Measurements from ENCODE around the gene SIAE. TPM values are rescaled to one million over a fixed set of nuclear protein-coding genes. Genes with fewer than 3 reads are reported as not detected.
A peak's percentile ranks its signal among the peaks of the same experiment; 100 is the strongest.

SIAE gene
- total RNA-seq, 1 donor from 2014 or later: 5.3 TPM

DNA sequence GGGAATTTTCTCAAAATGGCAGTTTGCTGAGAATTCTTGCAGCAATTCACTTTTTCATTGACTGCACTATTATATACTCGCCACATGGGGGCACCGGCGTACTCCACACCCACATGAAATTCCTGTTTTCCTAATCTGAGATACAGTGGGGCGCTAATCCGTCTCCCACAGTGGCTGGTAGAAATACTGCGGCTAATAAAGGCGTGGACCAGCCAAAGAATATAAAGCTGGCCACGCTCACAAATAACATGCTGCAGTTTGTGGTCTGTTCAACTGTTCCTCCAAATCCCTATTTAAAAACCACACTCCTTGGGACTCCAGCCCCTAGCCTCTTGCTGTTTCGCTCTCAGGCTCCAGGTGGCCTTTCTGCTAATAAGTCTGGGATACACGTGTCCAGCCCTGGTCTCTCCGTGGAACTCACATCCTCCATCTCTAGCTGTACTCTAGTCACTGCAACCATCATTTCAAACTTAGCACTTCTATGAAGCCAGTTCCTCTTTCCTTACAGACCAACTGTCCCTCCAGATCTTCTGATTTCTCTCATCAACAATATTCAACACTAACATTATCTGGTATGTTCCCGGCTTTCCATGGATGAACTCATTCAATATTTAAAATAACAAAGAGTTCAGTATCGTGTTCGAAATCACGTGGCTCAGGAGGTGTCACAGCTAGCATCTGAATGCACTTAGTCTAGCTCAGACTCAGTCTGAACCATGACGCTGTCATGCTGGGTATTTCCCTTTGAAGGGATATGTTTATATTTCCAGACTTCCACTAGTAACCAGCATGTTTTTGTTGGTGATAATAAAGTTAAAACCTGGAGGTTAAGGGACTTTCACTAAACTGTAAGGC is 28.9 kb downstream of the SIAE start:
- no peak overlapping the region for H3K27ac Mint-ChIP-seq (ENCODE audit: unreplicated experiment)

DNA sequence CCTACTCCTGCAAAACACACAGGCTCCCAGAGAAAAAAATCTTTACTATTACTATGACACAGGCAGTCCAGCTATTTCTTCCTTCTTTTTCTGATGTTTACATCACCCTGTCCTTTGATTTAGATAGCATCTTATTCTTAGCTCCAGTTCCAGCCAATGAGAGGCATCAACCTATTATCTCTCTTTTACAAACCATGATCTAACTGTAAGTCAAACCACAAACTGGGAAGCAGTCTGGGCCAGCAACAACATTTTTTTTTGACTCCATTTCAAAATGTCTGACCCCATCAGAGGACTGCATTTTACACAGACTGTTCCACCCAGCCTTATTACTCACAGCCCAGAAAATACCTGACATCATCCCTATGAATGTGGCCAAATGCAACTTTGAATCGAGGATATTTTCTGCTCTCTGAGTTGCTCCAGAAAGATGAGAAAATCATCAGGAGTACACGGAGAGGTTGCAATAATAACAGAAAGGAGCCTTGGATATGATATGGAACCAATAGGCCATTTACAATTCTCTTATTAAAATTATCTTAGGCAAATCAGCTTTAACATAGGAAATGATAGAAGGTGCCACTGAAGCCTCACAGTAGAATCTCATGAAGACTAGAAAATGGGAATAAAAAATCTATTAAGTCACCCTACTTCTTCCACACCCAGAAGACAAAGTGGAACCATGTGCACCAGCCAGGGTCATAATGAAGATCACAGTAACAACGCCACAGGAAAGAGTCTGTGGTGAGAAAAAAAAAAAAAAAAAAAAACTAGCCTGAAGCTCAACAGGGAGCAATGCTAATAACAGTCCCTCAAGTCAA is 29.7 kb downstream of the SIAE start:
- no peaks in the 10 kb centered on the region for H3K9me3 Mint-ChIP-seq
- H3K27ac Mint-ChIP-seq (ENCODE audit: unreplicated experiment): no peak overlapping the region
- no peaks in the 10 kb centered on the region for H3K27me3 Mint-ChIP-seq (ENCODE audit: low read depth)
- peaks cover 3% of the 10 kb centered on the region for H3K36me3 Mint-ChIP-seq (ENCODE audit: low read depth)
- TF ChIP-seq CTCF (conservative IDR thresholded peaks at IDR 0.05): no peak
- H3K4me3 Mint-ChIP-seq: no peak overlapping the region
- no peak for DNase-seq (ENCODE audit: low read depth, low spot score)
- H3K4me1 Mint-ChIP-seq: peaks cover 5% of the 10 kb centered on the region

More for the DNA sequence above, 28.9 kb downstream of the SIAE start:
- H3K36me3 Mint-ChIP-seq (ENCODE audit: low read depth): peaks cover 3% of the 10 kb centered on the region
- no peaks in the 10 kb centered on the region for H3K9me3 Mint-ChIP-seq
- TF ChIP-seq CTCF (conservative IDR thresholded peaks at IDR 0.05): peak; percentile 88
- no peaks in the 10 kb centered on the region for H3K27me3 Mint-ChIP-seq (ENCODE audit: low read depth)
- H3K4me1 Mint-ChIP-seq: peaks cover 5% of the 10 kb centered on the region
- DNase-seq (ENCODE audit: low read depth, low spot score): peak; percentile 63
- H3K4me3 Mint-ChIP-seq: no peak overlapping the region

- H3K4me1 Mint-ChIP-seq: peaks cover 11% of the 10 kb centered on the region
Measured at GRCh38 chr11:124643042-124643604, 30.4 kb downstream of the SIAE start.

DNA sequence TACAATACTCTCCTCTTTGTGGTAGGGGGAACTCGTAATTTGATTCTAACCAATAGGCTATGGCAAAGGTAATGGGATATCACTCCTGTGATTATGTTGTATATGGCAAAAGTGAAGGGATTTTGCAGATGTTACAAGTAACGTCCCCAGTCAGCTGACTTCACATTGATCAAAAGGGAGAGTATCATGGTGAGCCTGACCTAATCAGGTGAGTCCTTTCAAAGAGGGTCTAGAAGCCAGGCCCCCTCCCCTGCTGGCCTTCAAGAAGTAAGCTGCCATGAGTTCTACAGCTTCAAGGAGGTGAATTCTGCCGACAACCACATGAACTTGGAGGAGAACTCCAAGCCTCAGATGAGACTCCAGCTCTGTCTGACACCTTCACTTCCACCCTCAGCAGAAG is 30.9 kb downstream of the SIAE start:
- TF ChIP-seq CTCF (conservative IDR thresholded peaks at IDR 0.05): no peak
- H3K36me3 Mint-ChIP-seq (ENCODE audit: low read depth): peaks cover 10% of the 10 kb centered on the region
- H3K27me3 Mint-ChIP-seq (ENCODE audit: low read depth): no peaks in the 10 kb centered on the region
- DNase-seq (ENCODE audit: low read depth, low spot score): no peak
- no peaks in the 10 kb centered on the region for H3K9me3 Mint-ChIP-seq
- no peak overlapping the region for H3K27ac Mint-ChIP-seq (ENCODE audit: unreplicated experiment)
- H3K4me1 Mint-ChIP-seq: peaks cover 11% of the 10 kb centered on the region
- H3K4me3 Mint-ChIP-seq: no peak overlapping the region

More at GRCh38 chr11:124643042-124643604, 30.4 kb downstream of the SIAE start:
- Mint-ChIP-seq H3K36me3 (ENCODE audit: low read depth) (peaks cover 6% of the 10 kb centered on the region), H3K27ac (ENCODE audit: unreplicated experiment) (no peak overlapping the region), H3K27me3 (ENCODE audit: low read depth) (no peaks in the 10 kb centered on the region), H3K9me3 (no peaks in the 10 kb centered on the region), H3K4me3 (no peak overlapping the region)
- no peak for TF ChIP-seq CTCF (conservative IDR thresholded peaks at IDR 0.05)
- DNase-seq (ENCODE audit: low read depth, low spot score): no peak

DNA sequence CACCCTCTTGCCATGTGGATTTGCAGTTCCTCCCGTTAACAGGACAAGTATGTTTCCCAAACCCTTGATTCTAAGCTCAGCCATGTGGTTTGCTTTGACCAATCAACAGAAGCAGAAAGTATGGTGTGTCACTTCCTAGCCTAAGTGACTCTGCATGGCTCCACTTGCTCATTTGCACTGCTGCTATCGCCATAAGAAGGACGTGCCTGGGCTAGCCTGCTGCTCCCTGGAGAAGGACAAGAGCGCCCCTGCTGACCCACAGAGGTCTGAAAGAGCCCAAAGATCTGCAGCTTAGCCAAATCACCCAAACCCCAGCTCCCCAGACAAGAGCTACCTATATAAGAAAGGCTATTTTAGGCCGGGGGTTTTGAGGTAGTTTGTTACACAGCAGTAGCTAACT is 32.9 kb downstream of the SIAE start:
- no peak for DNase-seq (ENCODE audit: low read depth, low spot score)
- no peaks in the 10 kb centered on the region for H3K9me3 Mint-ChIP-seq
- peaks cover 11% of the 10 kb centered on the region for H3K4me1 Mint-ChIP-seq
- H3K4me3 Mint-ChIP-seq: no peak overlapping the region
- H3K27me3 Mint-ChIP-seq (ENCODE audit: low read depth): no peaks in the 10 kb centered on the region
- no peak overlapping the region for H3K27ac Mint-ChIP-seq (ENCODE audit: unreplicated experiment)
- TF ChIP-seq CTCF (conservative IDR thresholded peaks at IDR 0.05): no peak
- H3K36me3 Mint-ChIP-seq (ENCODE audit: low read depth): peaks cover 13% of the 10 kb centered on the region
